ENCODE measurements around the gene MTF1.

The MTF1 gene

GRCh38 chr1:37831109-37831508 lies 28.3 kb downstream of the MTF1 start:
- no peaks in the 10 kb centered on the region for H4K20me1 ChIP-seq (ENCODE audit: insufficient read depth)
- H2AFZ ChIP-seq (ENCODE audit: low read depth) = no peak overlapping the region
- no peak for TF ChIP-seq CTCF (conservative IDR thresholded peaks at IDR 0.05; ENCODE audit: low read depth, low read length)
- H3K36me3 ChIP-seq (ENCODE audit: insufficient read depth) = peaks cover 6% of the 10 kb centered on the region; the same call in 1 of the 2 replicates
- H3K27me3 ChIP-seq (ENCODE audit: insufficient read depth, low read depth) = no peaks in the 10 kb centered on the region
- H3K27ac ChIP-seq = no peak overlapping the region
- H3K9ac ChIP-seq = no peak overlapping the region
- no peaks in the 10 kb centered on the region for H3K4me1 ChIP-seq (ENCODE audit: low read depth, poor library complexity, severe bottlenecking)
- H3K4me3 ChIP-seq (IDR thresholded peaks at IDR 0.05; ENCODE audit: insufficient read depth, low read depth, low read length) = no peak overlapping the region
- no peak overlapping the region for H3K4me2 ChIP-seq
- H3K79me2 ChIP-seq (ENCODE audit: insufficient read depth, low read depth) = no peaks in the 10 kb centered on the region

DNA sequence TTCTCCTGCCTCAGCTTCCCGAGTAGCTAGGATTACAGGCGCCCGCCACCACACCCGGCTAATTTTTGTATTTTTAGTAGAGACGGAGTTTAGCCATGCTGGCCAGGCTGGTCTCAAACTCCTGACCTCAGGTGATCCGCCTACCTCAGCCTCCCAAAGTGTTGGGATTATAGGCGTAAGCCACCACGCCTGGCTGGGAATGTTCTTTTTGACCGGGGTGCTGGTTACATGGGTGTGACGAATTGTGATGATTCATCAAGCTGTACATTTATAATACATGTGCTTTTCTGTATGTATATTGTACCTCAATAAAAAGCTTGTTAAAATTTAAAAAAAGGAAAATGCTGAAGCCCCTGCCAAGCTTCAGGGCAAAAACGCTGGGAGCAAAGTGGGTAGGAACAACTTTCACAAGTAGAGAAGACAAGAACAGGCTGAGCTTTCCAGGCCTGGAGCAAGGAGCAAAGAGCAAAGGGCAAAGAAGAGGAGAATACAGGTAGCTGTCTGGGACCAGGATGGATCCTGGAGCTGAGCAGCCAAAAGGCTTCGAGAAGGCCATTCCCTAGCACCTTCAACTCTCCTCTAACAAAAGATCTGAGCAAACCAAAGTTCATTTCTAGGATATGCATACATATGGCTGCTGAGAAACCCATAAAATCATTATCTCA lies 30.9 kb downstream of the MTF1 start:
- Histone ChIP-seq H3K9ac (no peak overlapping the region), H3K79me2 (ENCODE audit: insufficient read depth, low read depth) (no peaks in the 10 kb centered on the region), H2AFZ (ENCODE audit: low read depth) (no peak overlapping the region), H3K4me2 (no peak overlapping the region), H3K36me3 (ENCODE audit: insufficient read depth) (peaks cover 5% of the 10 kb centered on the region; the same call in 1 of the 2 replicates), H3K27me3 (ENCODE audit: insufficient read depth, low read depth) (no peaks in the 10 kb centered on the region), H3K4me3 (IDR thresholded peaks at IDR 0.05; ENCODE audit: insufficient read depth, low read depth, low read length) (no peak overlapping the region), H4K20me1 (ENCODE audit: insufficient read depth) (no peaks in the 10 kb centered on the region), H3K27ac (no peak overlapping the region), H3K4me1 (ENCODE audit: low read depth, poor library complexity, severe bottlenecking) (no peaks in the 10 kb centered on the region)
- no peak for TF ChIP-seq CTCF (conservative IDR thresholded peaks at IDR 0.05; ENCODE audit: low read depth, low read length)

GRCh38 chr1:37825506-37825905 lies 33.9 kb downstream of the MTF1 start:
- Histone ChIP-seq H3K36me3 (ENCODE audit: insufficient read depth) (no peaks in the 10 kb centered on the region; the same call in 1 of the 2 replicates), H3K9ac (no peak overlapping the region), H3K79me2 (ENCODE audit: insufficient read depth, low read depth) (no peaks in the 10 kb centered on the region), H3K27me3 (ENCODE audit: insufficient read depth, low read depth) (no peaks in the 10 kb centered on the region), H3K4me3 (IDR thresholded peaks at IDR 0.05; ENCODE audit: insufficient read depth, low read depth, low read length) (no peak overlapping the region), H3K4me2 (no peak overlapping the region), H3K27ac (no peak overlapping the region), H3K4me1 (ENCODE audit: low read depth, poor library complexity, severe bottlenecking) (no peaks in the 10 kb centered on the region), H2AFZ (ENCODE audit: low read depth) (no peak overlapping the region), H4K20me1 (ENCODE audit: insufficient read depth) (no peaks in the 10 kb centered on the region)
- TF ChIP-seq CTCF (conservative IDR thresholded peaks at IDR 0.05; ENCODE audit: low read depth, low read length) = no peak

- Histone ChIP-seq H4K20me1 (ENCODE audit: insufficient read depth) (no peaks in the 10 kb centered on the region), H3K27me3 (ENCODE audit: insufficient read depth, low read depth) (no peaks in the 10 kb centered on the region), H3K79me2 (ENCODE audit: insufficient read depth, low read depth) (no peaks in the 10 kb centered on the region), H3K4me3 (IDR thresholded peaks at IDR 0.05; ENCODE audit: insufficient read depth, low read depth, low read length) (no peak overlapping the region), H3K27ac (no peak overlapping the region), H3K4me1 (ENCODE audit: low read depth, poor library complexity, severe bottlenecking) (no peaks in the 10 kb centered on the region), H3K4me2 (no peak overlapping the region), H2AFZ (ENCODE audit: low read depth) (no peak overlapping the region), H3K9ac (no peak overlapping the region), H3K36me3 (ENCODE audit: insufficient read depth) (peaks cover 3% of the 10 kb centered on the region; the same call in 1 of the 2 replicates)
- no peak for TF ChIP-seq CTCF (conservative IDR thresholded peaks at IDR 0.05; ENCODE audit: low read depth, low read length)
These were observed 35.4 kb downstream of the MTF1 start for GRCh38 chr1:37824001-37824400.

Data from KMS-11 (cell line).